Neural cell (in vitro differentiated cells): ENCODE results near the gene R3HDML. TPM values are rescaled to one million over a fixed set of nuclear protein-coding genes. Genes with fewer than 3 reads are reported as not detected.

ENCODE experiments used
- H2AFZ ChIP-seq: fragments of 200-600, 300-800 bp; sonication (generic), shearing (Covaris generic); 2 replicates; pipeline ENCODE4 v1.6.0; 2014; ENCODE audit warnings: low read depth, mild to moderate bottlenecking, antibody characterized with exemption, low read length, moderate library complexity
- H3F3A ChIP-seq: fragments of 200-600 bp; shearing (Covaris generic); 2 replicates; pipeline ENCODE4 v1.6.1; 2016; ENCODE audit warnings: mild to moderate bottlenecking, moderate library complexity, mixed read lengths, antibody characterized with exemption, low read length; ENCODE audit not compliant: insufficient read depth, poor library complexity, severe bottlenecking
- H3K27ac ChIP-seq: fragments of 200-600, 300-800 bp; sonication (generic), shearing (Covaris generic); 2 replicates; pipeline ENCODE4 v1.5.1; 2014; ENCODE audit warnings: mild to moderate bottlenecking, low read length, moderate library complexity
- H3K27me3 ChIP-seq: fragments of 300-800, 200-600 bp; sonication (generic), shearing (Covaris generic); 2 replicates; pipeline ENCODE4 v1.6.0; 2014; ENCODE audit warnings: mild to moderate bottlenecking, low read depth, low read length, moderate library complexity; ENCODE audit not compliant: insufficient read depth
- H3K36me3 ChIP-seq: fragments of 300-800, 200-600 bp; sonication (generic), shearing (Covaris generic); 2 replicates; pipeline ENCODE4 v1.5.1; 2014; ENCODE audit warnings: mild to moderate bottlenecking, antibody characterized with exemption, low read length, moderate library complexity; ENCODE audit not compliant: insufficient read depth
- H3K4me2 ChIP-seq: fragments of 300-800, 200-600 bp; sonication (generic), shearing (Covaris generic); 2 replicates; pipeline ENCODE4 v1.6.0; 2014; ENCODE audit warnings: mild to moderate bottlenecking, low read length
- H3K4me3 ChIP-seq: fragments of 300-800, 200-600 bp; sonication (generic), shearing (Covaris generic); 2 replicates; pipeline ENCODE4 v1.5.1; 2014; ENCODE audit warnings: mild to moderate bottlenecking, low read length, moderate library complexity
- H3K79me2 ChIP-seq: fragments of 200-600 bp; shearing (Covaris generic); replicated peaks from 2 replicates; pipeline ENCODE4 v1.6.0; 2014; ENCODE audit warnings: mild to moderate bottlenecking, low read length, moderate library complexity; ENCODE audit not compliant: insufficient read depth
- H3K9ac ChIP-seq: fragments of 300-800, 200-600 bp; sonication (generic), shearing (Covaris generic); 2 replicates; pipeline ENCODE4 v1.6.1; 2016; ENCODE audit warnings: mild to moderate bottlenecking, low read length, mixed read lengths
- H3K9me2 ChIP-seq: fragments of 200-600 bp; shearing (Covaris generic); 2 replicates; pipeline ENCODE4 v1.6.1; 2016; ENCODE audit warnings: mild to moderate bottlenecking, low read length, mixed read lengths; ENCODE audit not compliant: insufficient read depth
- H3K9me3 ChIP-seq: fragments of 200-600, 300-800 bp; sonication (generic), shearing (Covaris generic); 2 replicates; pipeline ENCODE4 v1.6.1; 2016; ENCODE audit warnings: mild to moderate bottlenecking, mixed run types, low read length, moderate library complexity, mixed read lengths
- H4K20me1 ChIP-seq: fragments of 200-600 bp; shearing (Covaris generic); 2 replicates; pipeline ENCODE4 v1.6.1; 2016; ENCODE audit warnings: mild to moderate bottlenecking, mixed run types; ENCODE audit not compliant: insufficient read depth
- CTCF ChIP-seq: fragments of 450-650 bp; IDR thresholded peaks from 2 replicates; pipeline ENCODE4 v1.5.1; 2014; ENCODE audit warnings: antibody characterized with exemption, mild to moderate bottlenecking, moderate library complexity; ENCODE audit not compliant: poor library complexity, severe bottlenecking
- EP300 ChIP-seq: fragments of 450-650 bp; conservative IDR thresholded peaks from 2 replicates; pipeline ENCODE4 v1.6.1; 2014; ENCODE audit warnings: antibody characterized with exemption, mild to moderate bottlenecking, moderate library complexity; ENCODE audit not compliant: poor library complexity, severe bottlenecking
- EZH2 ChIP-seq: fragments of 200-600, 300-800 bp; shearing (Covaris generic), sonication (generic); IDR thresholded peaks from 2 replicates; pipeline ENCODE4 v1.6.1; 2014; ENCODE audit warnings: antibody characterized with exemption, low read length, borderline replicate concordance, mild to moderate bottlenecking; ENCODE audit not compliant: insufficient read depth, poor library complexity, severe bottlenecking
- MXI1 ChIP-seq: fragments of 450-650 bp; conservative IDR thresholded peaks from 2 replicates; pipeline ENCODE4 v1.6.1; 2014; ENCODE audit warnings: antibody characterized with exemption, mild to moderate bottlenecking; ENCODE audit not compliant: poor library complexity, severe bottlenecking
- POLR2AphosphoS5 ChIP-seq: IDR thresholded peaks from 2 replicates; pipeline ENCODE4 v1.6.1; 2012
- RAD21 ChIP-seq: fragments of 450-650 bp; conservative IDR thresholded peaks from 2 replicates; pipeline ENCODE4 v1.6.1; 2014; ENCODE audit warnings: antibody characterized with exemption, mild to moderate bottlenecking, moderate library complexity
- REST ChIP-seq: IDR thresholded peaks from 2 replicates; pipeline ENCODE4 v1.6.1; 2012; ENCODE audit warnings: borderline replicate concordance
- SMC3 ChIP-seq: fragments of 450-650 bp; conservative IDR thresholded peaks from 2 replicates; pipeline ENCODE4 v1.6.1; 2014; ENCODE audit warnings: antibody characterized with exemption, mild to moderate bottlenecking, moderate library complexity; ENCODE audit not compliant: poor library complexity
- TAF1 ChIP-seq: IDR thresholded peaks from 2 replicates; pipeline ENCODE4 v1.6.1; 2012; ENCODE audit warnings: low read depth
- polyA plus RNA-seq: library from polyadenylated mRNA; depleted of rRNA; stranded (reverse); fragments of >200 nt; gene quantifications from 2 replicates; pipeline ENCODE4 v1.2.3, GENCODE V29; 2014

Gene R3HDML
- polyA plus RNA-seq, 1 donor from 2014 or later, result not detected

DNA sequence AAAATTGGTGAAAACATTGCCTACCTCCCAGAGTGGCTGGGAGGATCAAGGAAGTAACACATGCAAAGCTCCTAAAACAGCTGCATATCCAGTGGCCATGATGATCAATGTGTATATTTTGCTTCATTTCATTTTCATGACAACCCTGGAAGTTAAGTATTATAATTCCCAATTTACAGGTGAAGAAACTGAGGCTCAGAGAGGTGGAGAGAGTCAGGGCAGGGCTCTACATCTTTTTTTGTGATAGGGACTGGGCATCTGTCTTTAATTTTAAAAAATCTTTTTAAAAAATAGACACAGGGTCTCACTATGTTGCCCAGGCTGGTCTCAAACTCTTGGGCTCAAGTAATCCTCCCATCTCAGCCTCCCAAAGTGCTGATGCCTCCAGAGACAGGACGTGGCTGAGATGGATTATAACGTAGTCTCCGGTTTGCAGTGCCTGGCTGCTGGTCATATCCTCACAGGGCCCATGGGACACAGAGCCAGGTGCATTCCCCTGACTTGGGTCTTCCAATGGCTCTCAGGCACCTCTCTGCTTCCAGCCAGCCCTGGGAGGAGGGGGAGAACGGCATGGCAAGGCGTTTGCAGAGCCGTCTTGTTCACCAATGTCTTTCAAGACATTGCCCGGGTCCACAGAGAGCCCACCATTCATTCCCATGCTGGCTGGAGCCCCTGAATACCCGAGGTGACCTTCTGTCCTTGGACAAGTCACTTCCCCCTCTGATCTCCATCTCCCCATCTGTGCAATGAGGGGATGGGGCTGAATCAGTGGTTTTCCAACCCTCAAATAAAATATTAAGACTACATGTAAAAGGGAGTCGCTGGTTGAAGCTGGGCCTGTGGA is 57.0 kb downstream of the R3HDML start:
- Histone ChIP-seq H3F3A (no peaks in the 10 kb centered on the region), H4K20me1 (no peaks in the 10 kb centered on the region), H3K9me2 (no peaks in the 10 kb centered on the region), H3K79me2 (no peaks in the 10 kb centered on the region), H3K9ac (no peak overlapping the region), H3K4me3 (no peak overlapping the region), H3K27me3 (no peaks in the 10 kb centered on the region), H3K4me2 (no peak overlapping the region), H3K27ac (no peak overlapping the region), H2AFZ (no peak overlapping the region), H3K36me3 (no peaks in the 10 kb centered on the region), H3K9me3 (no peaks in the 10 kb centered on the region)
- TF ChIP-seq EZH2, result no peak
- TF ChIP-seq CTCF, result no peak
- TF ChIP-seq REST, result no peak
- no peak for TF ChIP-seq POLR2AphosphoS5
- TF ChIP-seq SMC3, result no peak
- TF ChIP-seq TAF1, result no peak
- TF ChIP-seq MXI1, result no peak
- no peak for TF ChIP-seq RAD21
- no peak for TF ChIP-seq EP300

DNA sequence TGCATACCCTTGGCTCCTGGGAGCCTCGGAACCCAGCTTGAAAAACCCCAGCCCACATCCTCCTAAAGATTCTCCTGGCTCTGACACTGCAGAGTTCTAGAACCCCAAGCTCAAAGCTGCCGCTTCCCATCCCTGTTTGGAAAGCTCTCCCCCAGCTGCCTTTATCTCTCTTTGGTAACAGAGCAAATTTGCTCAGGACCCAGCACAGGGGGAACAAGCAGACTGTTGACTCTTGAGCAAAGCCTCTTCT is 57.5 kb downstream of the R3HDML start:
- Histone ChIP-seq H3K4me3 (no peak overlapping the region), H3K4me2 (no peak overlapping the region), H3K27me3 (no peaks in the 10 kb centered on the region), H3K79me2 (no peaks in the 10 kb centered on the region), H3K36me3 (no peaks in the 10 kb centered on the region), H3F3A (no peaks in the 10 kb centered on the region), H3K9ac (no peak overlapping the region), H3K27ac (no peak overlapping the region), H3K9me2 (no peaks in the 10 kb centered on the region), H2AFZ (no peak overlapping the region), H4K20me1 (no peaks in the 10 kb centered on the region), H3K9me3 (no peaks in the 10 kb centered on the region)
- TF ChIP-seq RAD21 (no peak), TAF1 (no peak), POLR2AphosphoS5 (no peak), SMC3 (no peak), EZH2 (no peak), EP300 (no peak), CTCF (no peak), REST (no peak), MXI1 (no peak)
